KMS-11 (cell line): ENCODE measurements around the gene STYX.

Experiments
- H2AFZ ChIP-seq: fragments of 200-600 bp; sonication (generic); 2 replicates; pipeline ENCODE4 v1.6.1; 2016; ENCODE audit warnings: antibody characterized with exemption, mixed run types, low read depth
- H3K27ac ChIP-seq: fragments of 200-600 bp; sonication (generic); 2 replicates; pipeline ENCODE4 v1.6.1; 2016; ENCODE audit warnings: mild to moderate bottlenecking, mixed run types
- H3K27me3 ChIP-seq: fragments of 200-600 bp; sonication (generic); 2 replicates; pipeline ENCODE4 v1.6.1; 2017; ENCODE audit warnings: mild to moderate bottlenecking, low read depth, mixed run types, moderate library complexity; ENCODE audit not compliant: insufficient read depth
- H3K36me3 ChIP-seq: fragments of 200-600 bp; sonication (generic); 2 replicates; pipeline ENCODE4 v1.6.1; 2017; ENCODE audit warnings: mild to moderate bottlenecking, mixed run types; ENCODE audit not compliant: insufficient read depth
- H3K4me1 ChIP-seq: fragments of 200-600 bp; sonication (generic); 2 replicates; pipeline ENCODE4 v1.6.1; 2016; ENCODE audit warnings: mild to moderate bottlenecking, low read depth, mixed run types; ENCODE audit not compliant: poor library complexity, severe bottlenecking
- H3K4me2 ChIP-seq: fragments of 200-600 bp; sonication (generic); 2 replicates; pipeline ENCODE4 v1.7.0; 2016; ENCODE audit warnings: mild to moderate bottlenecking, mixed run types
- H3K4me3 ChIP-seq: fragments of 200-600 bp; sonication (generic); IDR thresholded peaks from 2 replicates; pipeline ENCODE4 v1.6.1; 2017; ENCODE audit warnings: low read depth, low read length, mixed read lengths; ENCODE audit not compliant: insufficient read depth
- H3K79me2 ChIP-seq: fragments of 200-600 bp; sonication (generic); 2 replicates; pipeline ENCODE4 v1.6.1; 2016; ENCODE audit warnings: low read depth, mixed run types; ENCODE audit not compliant: insufficient read depth
- H3K9ac ChIP-seq: fragments of 200-600 bp; sonication (generic); 2 replicates; pipeline ENCODE4 v1.6.1; 2016; ENCODE audit warnings: mild to moderate bottlenecking, mixed run types
- H4K20me1 ChIP-seq: fragments of 200-600 bp; sonication (generic); 2 replicates; pipeline ENCODE4 v1.6.1; 2016; ENCODE audit warnings: mild to moderate bottlenecking, mixed run types; ENCODE audit not compliant: insufficient read depth
- CTCF ChIP-seq: fragments of 200-600 bp; sonication (generic); conservative IDR thresholded peaks from 2 replicates; pipeline ENCODE4 v1.6.1; 2017; ENCODE audit warnings: low read depth, mild to moderate bottlenecking, antibody characterized with exemption, low read length, moderate library complexity, mixed read lengths

Gene STYX

GRCh38 chr14:52797653-52798052 is 67.7 kb downstream of the STYX start:
- H2AFZ ChIP-seq: no peak overlapping the region

DNA sequence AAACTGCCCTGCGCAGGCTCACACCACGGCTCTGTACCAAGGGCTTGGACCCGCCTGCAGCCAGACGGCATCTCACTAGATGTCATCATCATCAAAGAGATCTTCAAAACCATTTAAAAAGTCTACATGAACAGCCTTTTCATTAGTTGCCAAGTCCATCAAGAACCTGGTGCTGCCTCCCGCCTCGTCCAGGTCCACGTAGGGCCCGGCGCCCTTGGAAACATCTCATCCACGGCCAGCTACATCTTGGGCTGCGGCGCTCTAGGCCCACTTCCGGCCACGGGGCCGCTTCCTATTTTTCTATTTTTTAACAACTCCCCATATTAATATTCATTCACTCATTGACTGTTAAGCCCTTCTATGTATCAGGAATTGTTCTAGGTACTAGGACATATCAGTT is 68.9 kb downstream of the STYX start:
- Histone ChIP-seq H3K36me3 (no peaks in the 10 kb centered on the region), H3K4me2 (no peak overlapping the region), H4K20me1 (no peaks in the 10 kb centered on the region), H3K4me1 (no peaks in the 10 kb centered on the region), H3K27ac (no peak overlapping the region), H3K27me3 (no peaks in the 10 kb centered on the region), H3K79me2 (no peaks in the 10 kb centered on the region), H3K4me3 (no peak overlapping the region), H2AFZ (no peak overlapping the region), H3K9ac (no peak overlapping the region)
- no peak for TF ChIP-seq CTCF

More at GRCh38 chr14:52797653-52798052, 67.7 kb downstream of the STYX start:
- Histone ChIP-seq H3K4me3 (no peak overlapping the region), H3K27me3 (no peaks in the 10 kb centered on the region), H4K20me1 (no peaks in the 10 kb centered on the region), H3K27ac (no peak overlapping the region), H3K79me2 (no peaks in the 10 kb centered on the region), H3K36me3 (no peaks in the 10 kb centered on the region), H3K9ac (no peak overlapping the region), H3K4me1 (no peaks in the 10 kb centered on the region), H3K4me2 (no peak overlapping the region)
- TF ChIP-seq CTCF: no peak

DNA sequence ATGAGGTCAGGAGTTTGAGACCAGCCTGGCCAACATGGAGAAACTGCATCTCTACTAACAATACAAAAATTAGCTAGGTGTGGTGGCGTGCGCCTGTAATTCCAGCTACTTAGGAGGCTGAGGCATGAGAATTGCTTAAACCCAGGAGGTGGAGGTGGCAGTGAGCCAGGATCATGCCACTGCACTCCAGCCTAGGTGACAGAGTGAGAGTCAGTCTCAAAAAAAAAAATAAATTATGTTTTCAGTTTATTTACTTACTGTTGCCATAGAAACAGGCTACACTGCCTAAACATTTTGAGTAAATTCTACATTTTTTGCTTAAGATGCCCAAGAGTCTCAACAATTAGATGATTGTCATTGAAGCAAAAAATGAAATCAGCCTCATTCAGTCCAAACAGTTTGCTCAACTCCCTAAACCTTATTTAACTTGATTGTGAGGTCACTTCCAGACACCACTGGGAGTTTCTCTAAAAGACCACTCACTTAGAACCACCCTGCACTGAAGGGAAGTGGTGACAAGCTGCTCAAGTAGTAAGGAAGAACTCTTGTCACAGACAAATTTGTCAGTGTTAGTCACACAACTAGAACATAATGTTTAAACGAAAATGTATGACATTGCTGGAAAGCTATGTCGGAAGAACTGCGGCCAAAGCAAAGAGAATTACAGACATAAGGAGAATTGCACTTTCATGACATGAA is 71.2 kb downstream of the STYX start:
- no peaks in the 10 kb centered on the region for H4K20me1 ChIP-seq
- no peak for TF ChIP-seq CTCF
- no peaks in the 10 kb centered on the region for H3K79me2 ChIP-seq
- H3K27me3 ChIP-seq: no peaks in the 10 kb centered on the region
- H3K27ac ChIP-seq: no peak overlapping the region
- H2AFZ ChIP-seq: no peak overlapping the region
- H3K4me2 ChIP-seq: no peak overlapping the region
- H3K9ac ChIP-seq: no peak overlapping the region
- no peaks in the 10 kb centered on the region for H3K36me3 ChIP-seq
- no peaks in the 10 kb centered on the region for H3K4me1 ChIP-seq
- H3K4me3 ChIP-seq: no peak overlapping the region

DNA sequence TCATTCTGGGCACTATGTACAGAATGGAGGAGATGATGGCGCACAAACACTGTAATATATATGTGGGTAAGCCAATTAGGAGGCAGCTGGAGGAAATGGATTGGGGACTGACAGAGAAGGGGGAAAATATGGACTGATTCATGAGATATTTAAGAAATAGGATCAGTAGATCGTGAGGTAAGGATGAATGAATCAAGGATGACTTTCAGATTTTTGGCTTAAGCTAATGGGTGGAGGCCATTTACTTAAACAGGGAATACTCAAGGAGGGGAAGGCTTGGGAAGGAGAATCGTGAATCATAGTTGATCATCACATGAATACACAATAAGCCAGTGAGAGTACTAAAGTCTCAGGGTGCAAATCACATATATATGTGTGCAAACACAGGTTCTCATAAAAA is 72.6 kb downstream of the STYX start:
- Histone ChIP-seq H3K36me3 (no peaks in the 10 kb centered on the region), H3K27ac (no peak overlapping the region), H3K4me3 (no peak overlapping the region), H3K4me2 (no peak overlapping the region), H3K79me2 (no peaks in the 10 kb centered on the region), H3K4me1 (no peaks in the 10 kb centered on the region), H4K20me1 (no peaks in the 10 kb centered on the region), H2AFZ (no peak overlapping the region), H3K9ac (no peak overlapping the region), H3K27me3 (no peaks in the 10 kb centered on the region)
- no peak for TF ChIP-seq CTCF
